ENCODE measurements around the gene IRAG1. TPM values are rescaled to one million over a fixed set of nuclear protein-coding genes. Genes with fewer than 3 reads are reported as not detected.

IRAG1 gene
- total and polyA plus RNA-seq, 4 experiments from 2014 or later, result not detected

DNA sequence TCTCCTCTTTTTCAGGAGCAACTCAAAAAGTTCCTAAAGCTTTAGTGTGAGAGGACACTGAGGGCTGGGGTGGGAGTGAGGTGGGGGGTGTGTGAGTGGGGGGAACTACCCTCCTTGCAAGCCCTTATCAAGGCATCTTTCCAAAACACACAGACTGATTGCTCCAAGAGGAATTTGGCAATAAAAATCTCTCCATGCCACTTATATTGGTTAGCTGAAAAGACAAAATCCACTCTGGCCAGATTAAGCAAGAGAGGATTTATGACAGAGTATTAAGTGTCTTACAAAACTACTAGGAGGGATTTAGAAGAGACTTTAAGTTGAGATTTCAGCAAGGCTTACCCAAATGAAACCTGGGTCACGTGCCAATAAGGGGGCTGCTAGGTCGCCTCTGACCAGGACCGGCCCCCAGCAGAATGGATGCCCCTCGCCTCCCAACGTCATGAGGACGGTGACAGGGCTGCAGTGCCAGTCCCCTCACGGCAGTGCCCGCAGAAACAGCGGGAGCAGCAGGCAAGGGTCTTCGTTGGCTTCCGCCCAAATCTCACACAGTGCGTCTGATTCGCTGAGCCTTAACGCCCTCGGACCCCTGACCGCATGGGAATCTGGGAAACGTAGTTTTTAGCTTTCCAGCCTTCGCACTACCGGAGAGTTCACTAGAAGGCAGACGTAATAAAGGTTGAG is 35.4 kb upstream of the IRAG1 start:
- H3K27ac ChIP-seq (ENCODE audit: low read depth, low read length), result no peak overlapping the region
- no peak for DNase-seq
- no peaks in the 10 kb centered on the region for H3K36me3 ChIP-seq (ENCODE audit: insufficient read depth, low read length)
- no peak overlapping the region for H3K27ac Mint-ChIP-seq
- intact Hi-C loops (cut with micrococcal nuclease), result no loop called here
- peaks cover 1 to 9% of the 10 kb centered on the region in 2 donors for H3K27me3 Mint-ChIP-seq
- peaks cover 16% of the 10 kb centered on the region for H3K4me1 ChIP-seq (ENCODE audit: insufficient read depth, low read length)
- no peak overlapping the region for H3K4me3 ChIP-seq (ENCODE audit: low read length in 2 of 2)
- H3K9me3 Mint-ChIP-seq, result no peaks in the 10 kb centered on the region
- H3K4me1 Mint-ChIP-seq, result peaks cover 11 to 22% (median 16%) of the 10 kb centered on the region in 4 donors
- H3K36me3 Mint-ChIP-seq, result no peaks in the 10 kb centered on the region
- POLR2A ChIA-PET (ENCODE audit: partially characterized antibody), result no interaction called here
- no peaks in the 10 kb centered on the region for H3K9me3 ChIP-seq (ENCODE audit: control insufficient read depth in 1 of 2, low read length in 2 of 2)
- CTCF ChIA-PET (ENCODE audit: partially characterized antibody), result interaction anchor here (1.6 to 1.9 kb wide), 2 partner anchors 313 to 323 kb away, joined by 3 to 9 read pairs; no protein-coding TSS in a partner anchor
- no peak overlapping the region for H3K4me3 Mint-ChIP-seq
- H3K27me3 ChIP-seq (ENCODE audit: insufficient read depth, low read length), result no peaks in the 10 kb centered on the region

DNA sequence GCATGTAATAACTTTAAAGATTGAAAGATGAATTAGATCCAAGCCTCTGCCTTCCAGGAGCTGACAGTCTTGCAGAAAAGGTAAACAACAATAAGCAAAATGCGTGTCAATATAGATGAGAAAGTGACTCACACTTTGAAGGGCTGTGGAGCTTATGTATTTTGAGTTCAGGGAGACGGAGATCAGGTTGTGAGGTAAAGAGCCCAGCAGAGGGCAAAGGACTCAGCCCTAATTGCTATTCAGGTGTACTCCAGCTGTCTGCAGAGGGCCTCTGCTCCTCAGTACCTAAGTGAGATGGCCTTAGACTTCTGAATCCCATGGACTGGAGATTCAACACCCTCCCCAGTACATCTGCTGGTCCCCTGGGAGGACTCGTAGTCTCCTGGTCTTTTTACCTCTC is 34.6 kb upstream of the IRAG1 start:
- peaks cover 1 to 9% of the 10 kb centered on the region in 2 donors for H3K27me3 Mint-ChIP-seq
- H3K4me1 ChIP-seq (ENCODE audit: insufficient read depth, low read length), result peaks cover 16% of the 10 kb centered on the region
- intact Hi-C loops (cut with micrococcal nuclease), result no loop called here
- no peak overlapping the region for H3K27ac ChIP-seq (ENCODE audit: low read depth, low read length)
- H3K4me3 ChIP-seq (ENCODE audit: low read length in 2 of 2), result no peak overlapping the region
- no peaks in the 10 kb centered on the region for H3K27me3 ChIP-seq (ENCODE audit: insufficient read depth, low read length)
- no peaks in the 10 kb centered on the region for H3K9me3 Mint-ChIP-seq
- H3K36me3 ChIP-seq (ENCODE audit: insufficient read depth, low read length), result no peaks in the 10 kb centered on the region
- H3K36me3 Mint-ChIP-seq, result no peaks in the 10 kb centered on the region
- no peak overlapping the region for H3K4me3 Mint-ChIP-seq
- H3K9me3 ChIP-seq (ENCODE audit: control insufficient read depth in 1 of 2, low read length in 2 of 2), result no peaks in the 10 kb centered on the region
- no peak overlapping the region for H3K27ac Mint-ChIP-seq
- ChIA-PET CTCF (ENCODE audit: partially characterized antibody) (interaction anchor here (1.8 to 1.9 kb wide), 2 partner anchors 9 to 322 kb away, joined by 6 to 9 read pairs; no protein-coding TSS in a partner anchor), POLR2A (ENCODE audit: partially characterized antibody) (no interaction called here)
- H3K4me1 Mint-ChIP-seq, result peaks cover 11 to 22% (median 16%) of the 10 kb centered on the region in 4 donors
- DNase-seq, result no peak

DNA sequence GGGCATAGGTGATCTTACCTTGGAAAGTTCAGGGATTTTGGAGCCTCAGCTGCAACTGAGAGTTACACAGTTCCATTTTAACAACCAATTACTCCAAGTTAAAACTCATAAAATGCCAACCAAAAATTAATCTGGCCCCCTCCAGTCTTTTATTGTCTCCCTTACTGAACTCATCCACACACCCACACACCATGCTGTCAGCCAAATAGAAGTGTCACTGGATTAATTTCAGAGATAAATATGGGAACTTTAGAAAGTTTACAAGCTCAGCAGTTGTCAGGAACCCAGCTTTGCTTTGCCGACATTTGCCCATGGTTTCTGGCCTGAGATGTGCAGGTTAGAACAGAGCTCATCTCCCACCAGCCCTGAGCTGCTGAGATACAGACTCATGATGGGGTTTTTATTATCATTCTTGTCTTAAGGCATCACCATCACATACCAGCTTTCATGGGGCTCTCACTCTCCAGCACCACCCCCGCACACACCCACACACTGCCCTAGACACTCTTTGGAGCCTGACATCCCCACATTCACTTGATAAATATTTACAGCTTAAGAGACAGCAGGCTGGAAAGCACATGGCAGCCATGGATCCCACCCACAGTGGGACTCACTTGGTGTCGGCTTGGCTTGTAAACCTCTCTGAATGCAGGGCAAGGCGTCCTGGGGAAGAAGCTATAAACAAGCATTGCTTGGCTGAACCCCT is 33.7 kb upstream of the IRAG1 start:
- Mint-ChIP-seq H3K36me3 (no peaks in the 10 kb centered on the region), H3K9me3 (no peaks in the 10 kb centered on the region), H3K4me1 (peaks cover 11 to 22% (median 16%) of the 10 kb centered on the region in 4 donors), H3K27ac (no peak overlapping the region), H3K27me3 (peaks cover 1 to 9% of the 10 kb centered on the region in 2 donors), H3K4me3 (no peak overlapping the region)
- CTCF ChIA-PET (ENCODE audit: partially characterized antibody), result interaction anchor here (1.3 to 1.9 kb wide), 3 partner anchors 8 to 321 kb away, joined by 4 to 9 read pairs (median 6); no protein-coding TSS in a partner anchor
- Histone ChIP-seq H3K4me3 (ENCODE audit: low read length in 2 of 2) (no peak overlapping the region), H3K4me1 (ENCODE audit: insufficient read depth, low read length) (peaks cover 16% of the 10 kb centered on the region), H3K27me3 (ENCODE audit: insufficient read depth, low read length) (no peaks in the 10 kb centered on the region), H3K27ac (ENCODE audit: low read depth, low read length) (no peak overlapping the region), H3K9me3 (ENCODE audit: control insufficient read depth in 1 of 2, low read length in 2 of 2) (no peaks in the 10 kb centered on the region), H3K36me3 (ENCODE audit: insufficient read depth, low read length) (no peaks in the 10 kb centered on the region)
- intact Hi-C loops (cut with micrococcal nuclease), result no loop called here
- no peak for DNase-seq
- POLR2A ChIA-PET (ENCODE audit: partially characterized antibody), result interaction anchor here (1.3 to 1.9 kb wide), 2 partner anchors 9 to 82 kb away, joined by 3 to 5 read pairs; partner anchors contain the start of gene EIF4G2

DNA sequence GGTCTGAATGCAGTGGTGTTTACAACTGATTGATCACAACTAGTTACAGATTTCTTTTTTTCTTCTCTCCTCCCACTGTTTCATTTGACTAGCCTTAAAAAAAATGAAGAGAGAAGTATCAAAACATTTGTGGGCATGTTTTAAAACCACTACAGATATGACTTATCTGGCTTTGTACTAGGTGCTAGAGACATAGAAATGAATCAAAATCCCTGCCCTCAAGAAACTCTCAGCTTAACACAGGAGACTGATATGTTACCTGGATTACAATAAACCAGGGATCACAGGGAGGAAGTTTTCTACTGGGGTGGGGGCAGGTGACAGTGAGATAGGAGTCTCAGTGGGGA is 32.3 kb upstream of the IRAG1 start:
- peaks cover 13 to 22% (median 16%) of the 10 kb centered on the region in 4 donors for H3K4me1 Mint-ChIP-seq
- peaks cover 16% of the 10 kb centered on the region for H3K4me1 ChIP-seq (ENCODE audit: insufficient read depth, low read length)
- H3K27me3 ChIP-seq (ENCODE audit: insufficient read depth, low read length), result no peaks in the 10 kb centered on the region
- peak overlapping the region in 2 of 8 donors; percentile 45 to 61 for H3K4me3 Mint-ChIP-seq
- intact Hi-C loops (cut with micrococcal nuclease), result no loop called here
- no peaks in the 10 kb centered on the region for H3K36me3 ChIP-seq (ENCODE audit: insufficient read depth, low read length)
- ChIA-PET CTCF (ENCODE audit: partially characterized antibody) (interaction anchor here (0.9 to 2.5 kb wide), 3 partner anchors 9 to 320 kb away, joined by 3 to 7 read pairs (median 4); no protein-coding TSS in a partner anchor), POLR2A (ENCODE audit: partially characterized antibody) (interaction anchor here (1.9 kb wide), 1 partner anchor 83 kb away, joined by 5 read pairs; the partner anchor contains the start of gene EIF4G2)
- no peak overlapping the region for H3K27ac ChIP-seq (ENCODE audit: low read depth, low read length)
- DNase-seq, result no peak
- H3K27me3 Mint-ChIP-seq, result peaks cover 0 to 4% of the 10 kb centered on the region in 2 donors
- no peak overlapping the region for H3K4me3 ChIP-seq (ENCODE audit: low read length in 2 of 2)
- no peaks in the 10 kb centered on the region for H3K9me3 ChIP-seq (ENCODE audit: control insufficient read depth in 1 of 2, low read length in 2 of 2)
- no peaks in the 10 kb centered on the region for H3K36me3 Mint-ChIP-seq
- peak overlapping the region in 2 of 7 donors; percentile 23 to 63 for H3K27ac Mint-ChIP-seq
- H3K9me3 Mint-ChIP-seq, result no peaks in the 10 kb centered on the region

DNA sequence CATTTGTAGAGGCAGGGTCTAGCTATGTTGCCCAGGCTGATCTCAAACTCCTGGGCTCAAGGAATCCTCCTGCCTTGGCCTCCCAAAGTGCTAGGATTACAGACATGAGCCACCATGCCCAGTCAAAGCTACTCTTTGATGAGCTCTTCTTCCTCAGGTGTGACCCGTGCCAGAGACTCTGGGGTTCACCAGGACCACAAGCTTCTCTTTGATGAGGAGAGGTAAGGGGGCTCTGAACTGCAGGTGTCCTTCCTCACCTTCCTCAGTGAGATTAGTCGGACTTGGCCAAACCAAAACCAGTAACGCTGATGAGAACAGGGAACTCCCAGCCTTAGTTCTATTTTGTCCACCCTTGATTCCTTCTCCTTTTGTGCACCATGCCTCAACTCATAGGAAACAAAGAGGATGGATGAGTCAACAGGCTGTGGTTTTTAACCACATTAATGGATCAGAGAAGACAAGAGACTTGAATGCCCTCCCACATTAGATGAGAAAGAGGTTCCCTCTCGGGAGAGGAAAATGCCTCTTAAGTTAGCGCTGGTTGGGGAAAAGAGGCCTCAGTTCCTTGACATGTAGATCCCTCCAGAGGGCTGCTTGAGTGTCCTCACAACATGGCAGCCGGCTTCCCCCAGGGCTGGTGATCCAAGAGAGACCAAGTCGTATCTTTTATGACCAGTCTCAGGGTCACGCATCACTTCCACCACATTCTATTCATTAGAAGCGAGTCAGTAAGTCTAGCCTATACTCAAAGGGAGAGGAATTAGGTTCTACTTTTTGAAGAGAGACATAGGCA is 31.8 kb upstream of the IRAG1 start:
- no peak overlapping the region for H3K4me3 ChIP-seq (ENCODE audit: low read length in 2 of 2)
- POLR2A ChIA-PET (ENCODE audit: partially characterized antibody), result interaction anchor here (1.9 kb wide), 1 partner anchor 84 kb away, joined by 5 read pairs; the partner anchor contains the start of gene EIF4G2
- peaks cover 16% of the 10 kb centered on the region for H3K4me1 ChIP-seq (ENCODE audit: insufficient read depth, low read length)
- Mint-ChIP-seq H3K4me1 (peaks cover 13 to 22% (median 16%) of the 10 kb centered on the region in 4 donors), H3K9me3 (no peaks in the 10 kb centered on the region), H3K27me3 (peaks cover 0 to 4% of the 10 kb centered on the region in 2 donors), H3K4me3 (peak overlapping the region in 5 of 8 donors; percentile 32 to 61 (median 49)), H3K36me3 (no peaks in the 10 kb centered on the region), H3K27ac (peak overlapping the region in 2 of 7 donors; percentile 23 to 63)
- H3K9me3 ChIP-seq (ENCODE audit: control insufficient read depth in 1 of 2, low read length in 2 of 2), result no peaks in the 10 kb centered on the region
- intact Hi-C loops (cut with micrococcal nuclease), result no loop called here
- H3K27me3 ChIP-seq (ENCODE audit: insufficient read depth, low read length), result no peaks in the 10 kb centered on the region
- H3K36me3 ChIP-seq (ENCODE audit: insufficient read depth, low read length), result no peaks in the 10 kb centered on the region
- CTCF ChIA-PET (ENCODE audit: partially characterized antibody), result interaction anchor here (1.1 to 2.5 kb wide), 2 partner anchors 274 to 319 kb away, joined by 3 to 7 read pairs; no protein-coding TSS in a partner anchor
- no peak overlapping the region for H3K27ac ChIP-seq (ENCODE audit: low read depth, low read length)
- DNase-seq, result peak in 3 of 5 donors; percentile 19 to 21 (median 21)

DNA sequence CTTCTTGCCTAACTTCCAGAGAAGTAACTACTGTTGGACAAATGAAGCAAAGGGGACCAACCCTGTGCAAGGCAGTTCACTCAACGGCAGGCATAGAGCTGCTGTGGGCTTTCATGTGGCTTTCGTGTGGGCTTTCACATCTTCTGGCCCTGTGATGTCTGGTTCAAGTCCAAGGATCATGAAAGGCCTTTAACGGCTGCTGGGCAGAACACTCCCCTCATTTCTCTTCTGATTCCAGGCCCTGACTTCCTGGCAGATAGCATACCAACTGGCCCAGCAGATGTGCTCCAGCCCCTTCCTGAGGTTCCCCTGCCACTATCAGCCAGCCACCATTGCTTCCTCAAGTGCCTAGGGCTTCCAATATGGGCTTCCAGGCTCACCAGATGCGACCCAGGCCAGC is 28.8 kb upstream of the IRAG1 start:
- H3K36me3 Mint-ChIP-seq, result no peaks in the 10 kb centered on the region
- peak overlapping the region in 1 of 7 donors; percentile 23 for H3K27ac Mint-ChIP-seq
- ChIA-PET POLR2A (ENCODE audit: partially characterized antibody) (no interaction called here), CTCF (ENCODE audit: partially characterized antibody) (no interaction called here)
- DNase-seq, result no peak
- H3K9me3 Mint-ChIP-seq, result no peaks in the 10 kb centered on the region
- Histone ChIP-seq H3K4me1 (ENCODE audit: insufficient read depth, low read length) (peaks cover 16% of the 10 kb centered on the region), H3K36me3 (ENCODE audit: insufficient read depth, low read length) (no peaks in the 10 kb centered on the region), H3K27me3 (ENCODE audit: insufficient read depth, low read length) (no peaks in the 10 kb centered on the region), H3K27ac (ENCODE audit: low read depth, low read length) (no peak overlapping the region), H3K4me3 (ENCODE audit: low read length in 2 of 2) (no peak overlapping the region), H3K9me3 (ENCODE audit: control insufficient read depth in 1 of 2, low read length in 2 of 2) (no peaks in the 10 kb centered on the region)
- H3K4me1 Mint-ChIP-seq, result peaks cover 13 to 22% (median 16%) of the 10 kb centered on the region in 4 donors
- peaks cover under 1 to 6% of the 10 kb centered on the region in 2 donors for H3K27me3 Mint-ChIP-seq
- intact Hi-C loops (cut with micrococcal nuclease), result no loop called here
- no peak overlapping the region for H3K4me3 Mint-ChIP-seq
